ENCODE results near the gene ICAM4. TPM values are rescaled to one million over a fixed set of nuclear protein-coding genes. Genes with fewer than 3 reads are reported as not detected.
A peak's percentile ranks its signal among the peaks of the same experiment; 100 is the strongest.

ICAM4 gene
- total RNA-seq, 2 experiments from 2014 or later = 0.52 to 0.70 TPM

- H3K4me1 Mint-ChIP-seq (ENCODE audit: low read depth) = peaks cover 17% of the 10 kb centered on the region
- H3K9me3 Mint-ChIP-seq = no peaks in the 10 kb centered on the region
- ATAC-seq (ENCODE audit: poor library complexity) (no peak), DNase-seq (peak in 1 of 14 experiments; percentile 12)
- no peaks in the 10 kb centered on the region for H3K27me3 Mint-ChIP-seq
- CTCF ChIA-PET = interaction anchor here (0.6 kb wide), 1 partner anchor 9 kb away, joined by 3 read pairs; no protein-coding TSS in a partner anchor
- Histone ChIP-seq H3K27ac (ENCODE audit: low read depth in 1 of 2, low read length in 2 of 2) (no peak overlapping the region), H3K36me3 (ENCODE audit: insufficient read depth, low read length) (peaks cover 50% of the 10 kb centered on the region), H3K4me1 (ENCODE audit: insufficient read depth, low read length) (peaks cover 19% of the 10 kb centered on the region), H3K9me3 (ENCODE audit: control insufficient read depth in 1 of 2, insufficient read depth in 1 of 2, low read length in 2 of 2) (no peaks in the 10 kb centered on the region), H3K27me3 (ENCODE audit: control insufficient read depth in 1 of 2, insufficient read depth in 2 of 2, low read length in 2 of 2) (no peaks in the 10 kb centered on the region), H3K4me3 (ENCODE audit: low read length) (no peak overlapping the region)
- peaks cover 55% of the 10 kb centered on the region for H3K36me3 Mint-ChIP-seq (ENCODE audit: low read depth)
- no peak overlapping the region for H3K27ac Mint-ChIP-seq
- POLR2A ChIA-PET = interaction anchor here (1.2 kb wide), 1 partner anchor 16 kb away, joined by 4 read pairs; the partner anchor contains the start of gene RAVER1
- intact Hi-C loops (cut with DNase I, micrococcal nuclease) = loop anchor here in 1 of 2 experiments (5.0 kb wide), 2 partner anchors 45 to 65 kb away; partner anchors contain the start of genes ICAM1 and TYK2
- TF ChIP-seq, protein P1, sequence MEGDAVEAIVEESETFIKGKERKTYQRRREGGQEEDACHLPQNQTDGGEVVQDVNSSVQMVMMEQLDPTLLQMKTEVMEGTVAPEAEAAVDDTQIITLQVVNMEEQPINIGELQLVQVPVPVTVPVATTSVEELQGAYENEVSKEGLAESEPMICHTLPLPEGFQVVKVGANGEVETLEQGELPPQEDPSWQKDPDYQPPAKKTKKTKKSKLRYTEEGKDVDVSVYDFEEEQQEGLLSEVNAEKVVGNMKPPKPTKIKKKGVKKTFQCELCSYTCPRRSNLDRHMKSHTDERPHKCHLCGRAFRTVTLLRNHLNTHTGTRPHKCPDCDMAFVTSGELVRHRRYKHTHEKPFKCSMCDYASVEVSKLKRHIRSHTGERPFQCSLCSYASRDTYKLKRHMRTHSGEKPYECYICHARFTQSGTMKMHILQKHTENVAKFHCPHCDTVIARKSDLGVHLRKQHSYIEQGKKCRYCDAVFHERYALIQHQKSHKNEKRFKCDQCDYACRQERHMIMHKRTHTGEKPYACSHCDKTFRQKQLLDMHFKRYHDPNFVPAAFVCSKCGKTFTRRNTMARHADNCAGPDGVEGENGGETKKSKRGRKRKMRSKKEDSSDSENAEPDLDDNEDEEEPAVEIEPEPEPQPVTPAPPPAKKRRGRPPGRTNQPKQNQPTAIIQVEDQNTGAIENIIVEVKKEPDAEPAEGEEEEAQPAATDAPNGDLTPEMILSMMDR (IDR thresholded peaks at IDR 0.05) = no peak
- peak overlapping the region; percentile 15 for H3K4me3 Mint-ChIP-seq
Observed at GRCh38 chr19:10317045-10317856, 30.5 kb downstream of the ICAM4 start.

GRCh38 chr19:10317857-10318462, 31.2 kb downstream of the ICAM4 start:
- CTCF ChIA-PET = interaction anchor here (0.6 kb wide), 1 partner anchor 8 kb away, joined by 3 read pairs; no protein-coding TSS in a partner anchor

More at GRCh38 chr19:10317857-10318462, 31.2 kb downstream of the ICAM4 start:
- Mint-ChIP-seq H3K4me1 (ENCODE audit: low read depth) (peaks cover 17% of the 10 kb centered on the region), H3K4me3 (no peak overlapping the region), H3K9me3 (no peaks in the 10 kb centered on the region), H3K27ac (no peak overlapping the region), H3K36me3 (ENCODE audit: low read depth) (peaks cover 59% of the 10 kb centered on the region), H3K27me3 (no peaks in the 10 kb centered on the region)
- Histone ChIP-seq H3K9me3 (ENCODE audit: control insufficient read depth in 1 of 2, insufficient read depth in 1 of 2, low read length in 2 of 2) (no peaks in the 10 kb centered on the region), H3K4me3 (ENCODE audit: low read length) (no peak overlapping the region), H3K27me3 (ENCODE audit: control insufficient read depth in 1 of 2, insufficient read depth in 2 of 2, low read length in 2 of 2) (no peaks in the 10 kb centered on the region), H3K36me3 (ENCODE audit: insufficient read depth, low read length) (peaks cover 57% of the 10 kb centered on the region), H3K27ac (ENCODE audit: low read depth in 1 of 2, low read length in 2 of 2) (no peak overlapping the region), H3K4me1 (ENCODE audit: insufficient read depth, low read length) (peaks cover 19% of the 10 kb centered on the region)
- TF ChIP-seq, protein P1 (IDR thresholded peaks at IDR 0.05) = no peak
- no peak for ATAC-seq (ENCODE audit: poor library complexity)
- intact Hi-C loops (cut with DNase I, micrococcal nuclease) = loop anchor here in 1 of 2 experiments (5.0 kb wide), 2 partner anchors 46 to 64 kb away; partner anchors contain the start of genes ICAM1 and TYK2
- POLR2A ChIA-PET = interaction anchor here (1.0 to 1.2 kb wide), 2 partner anchors 16 to 63 kb away, joined by 3 to 4 read pairs; partner anchors contain the start of genes RAVER1 and TYK2
- peak in 1 of 14 experiments; percentile 19 for DNase-seq

Data from CD4-positive, alpha-beta T cell (primary cell).